Effector memory CD4-positive, alpha-beta T cell (primary cell): Measurements from ENCODE around the gene PRR3.

Experiments used
- DNase-seq, 3 donors: peaks; one replicate each; pipeline ENCODE4 v3.0.0-alpha.2; 2020
- H3K27ac ChIP-seq: 2 replicates; pipeline ENCODE4 v1.7.0; 2013; ENCODE audit warnings: mild to moderate bottlenecking, low read length, moderate library complexity; ENCODE audit not compliant: insufficient read depth, poor library complexity, severe bottlenecking
- H3K27me3 ChIP-seq: replicated peaks from 2 replicates; pipeline ENCODE4 v1.7.0; 2013; ENCODE audit warnings: mild to moderate bottlenecking, low read length; ENCODE audit not compliant: insufficient read depth, control insufficient read depth, poor library complexity, severe bottlenecking
- H3K36me3 ChIP-seq: 2 replicates; pipeline ENCODE4 v1.7.0; 2013; ENCODE audit warnings: mild to moderate bottlenecking, low read length, moderate library complexity; ENCODE audit not compliant: control insufficient read depth, insufficient read depth
- H3K4me1 ChIP-seq: 2 replicates; pipeline ENCODE4 v1.7.0; 2013; ENCODE audit warnings: low read length, mild to moderate bottlenecking; ENCODE audit not compliant: control insufficient read depth, insufficient read depth, poor library complexity, severe bottlenecking
- H3K4me3 ChIP-seq: 2 replicates; pipeline ENCODE4 v1.7.0; 2013; ENCODE audit warnings: low read length, low read depth, mild to moderate bottlenecking; ENCODE audit not compliant: insufficient read depth, poor library complexity, severe bottlenecking
- H3K9me3 ChIP-seq: 2 replicates; pipeline ENCODE4 v1.7.0; 2013; ENCODE audit warnings: mild to moderate bottlenecking, low read length, moderate library complexity; ENCODE audit not compliant: control insufficient read depth

Gene PRR3

DNA sequence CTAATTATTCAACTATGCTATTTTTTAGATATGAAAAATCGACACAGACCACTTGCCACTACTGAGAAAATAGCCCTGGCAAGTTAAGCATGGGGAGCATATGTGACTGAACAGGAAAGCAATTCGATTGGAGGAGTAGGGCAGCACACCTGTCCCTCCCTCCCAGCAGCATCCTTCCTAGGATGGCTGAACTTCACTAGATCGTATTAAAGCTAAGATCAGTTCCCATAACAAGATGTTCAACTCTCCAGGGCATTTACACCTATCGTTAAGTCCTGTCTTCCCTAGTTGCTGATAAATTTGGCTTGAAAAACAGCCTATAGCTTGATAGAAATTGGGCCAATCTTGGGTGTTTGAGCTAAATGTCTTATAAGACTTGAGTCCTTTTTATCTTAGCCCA, 53.0 kb downstream of the PRR3 start:
- Histone ChIP-seq H3K4me1 (peaks cover 22% of the 10 kb centered on the region), H3K27ac (peak overlapping the region; percentile 26), H3K4me3 (no peak overlapping the region), H3K36me3 (peaks cover 34% of the 10 kb centered on the region), H3K27me3 (no peaks in the 10 kb centered on the region), H3K9me3 (no peaks in the 10 kb centered on the region)
- no peak for DNase-seq

DNA sequence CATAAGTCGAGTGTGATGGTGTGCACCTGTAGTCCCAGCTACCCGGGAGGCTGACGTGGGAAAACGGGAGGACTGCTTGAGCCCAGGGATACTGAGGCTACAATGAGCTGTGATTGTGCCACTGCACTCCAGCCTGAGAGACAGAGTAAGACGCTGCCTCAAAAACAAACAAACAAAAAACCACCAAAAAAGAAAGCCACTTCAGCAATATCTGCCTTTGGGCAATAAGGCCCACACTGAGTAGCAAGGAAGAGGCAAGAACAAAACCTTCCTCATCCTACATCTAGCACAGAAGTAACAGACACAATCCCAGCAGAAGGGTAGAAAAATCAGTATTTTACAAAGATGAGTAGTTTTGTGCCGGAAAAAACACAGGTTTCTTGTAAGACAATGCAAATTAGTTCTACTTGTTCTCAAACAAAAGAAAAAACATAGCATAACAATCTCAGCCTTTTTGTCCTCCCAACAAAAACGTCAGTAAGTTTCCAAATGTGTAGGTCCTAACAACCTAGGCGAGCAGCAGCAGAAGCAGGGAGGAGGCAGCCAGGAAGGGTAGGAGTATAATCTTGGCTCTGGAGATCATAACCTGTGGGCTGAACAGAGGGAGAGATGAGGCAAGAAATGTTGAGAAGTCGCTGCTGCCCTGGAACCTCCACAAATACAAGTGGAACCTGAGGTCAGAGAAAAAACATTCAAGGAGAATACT, 54.2 kb downstream of the PRR3 start:
- no peak for DNase-seq
- Histone ChIP-seq H3K4me3 (no peak overlapping the region), H3K36me3 (peaks cover 28% of the 10 kb centered on the region), H3K4me1 (peaks cover 22% of the 10 kb centered on the region), H3K27me3 (no peaks in the 10 kb centered on the region), H3K9me3 (no peaks in the 10 kb centered on the region), H3K27ac (peak overlapping the region; percentile 3)

DNA sequence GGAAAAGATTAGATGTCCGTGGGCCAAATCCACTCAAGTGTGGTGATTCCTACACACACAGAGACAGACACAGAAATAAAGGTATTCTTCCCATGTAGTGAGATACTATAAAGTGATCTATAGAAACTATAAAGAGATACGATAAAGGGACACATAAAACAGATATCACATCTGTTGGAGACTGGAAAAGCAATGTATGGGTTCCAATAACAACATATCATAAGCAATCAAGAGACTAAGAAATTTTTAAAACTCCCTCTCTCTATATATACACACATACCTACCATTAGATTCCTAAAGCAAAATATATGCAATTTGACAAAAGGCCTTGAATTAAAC, 54.7 kb downstream of the PRR3 start:
- Histone ChIP-seq H3K27ac (peak overlapping the region; percentile 26), H3K9me3 (no peaks in the 10 kb centered on the region), H3K4me3 (no peak overlapping the region), H3K4me1 (peaks cover 22% of the 10 kb centered on the region), H3K27me3 (no peaks in the 10 kb centered on the region), H3K36me3 (peaks cover 28% of the 10 kb centered on the region)
- no peak for DNase-seq

DNA sequence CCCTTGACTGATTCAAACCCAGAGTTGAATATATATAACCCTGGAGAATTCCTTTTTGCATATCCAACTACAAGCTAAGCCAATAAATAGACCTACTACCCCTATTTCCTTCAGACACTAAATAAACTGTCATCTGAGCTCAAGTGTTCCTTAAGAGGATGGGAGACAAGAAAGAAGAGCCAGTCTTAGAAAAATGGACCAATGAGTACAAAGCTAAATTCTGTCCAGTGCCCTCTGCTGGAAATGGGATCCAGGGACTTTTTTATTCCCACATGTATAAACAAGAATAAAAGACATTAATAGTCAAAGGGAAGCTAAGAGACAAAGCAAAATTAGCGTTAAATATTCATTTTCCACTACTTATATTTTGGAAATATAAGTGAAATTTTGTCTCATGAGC, 55.1 kb downstream of the PRR3 start:
- H3K27me3 ChIP-seq = no peaks in the 10 kb centered on the region
- H3K27ac ChIP-seq = peak overlapping the region; percentile 26
- DNase-seq = no peak
- peaks cover 22% of the 10 kb centered on the region for H3K4me1 ChIP-seq
- no peak overlapping the region for H3K4me3 ChIP-seq
- H3K9me3 ChIP-seq = no peaks in the 10 kb centered on the region
- H3K36me3 ChIP-seq = peaks cover 26% of the 10 kb centered on the region

DNA sequence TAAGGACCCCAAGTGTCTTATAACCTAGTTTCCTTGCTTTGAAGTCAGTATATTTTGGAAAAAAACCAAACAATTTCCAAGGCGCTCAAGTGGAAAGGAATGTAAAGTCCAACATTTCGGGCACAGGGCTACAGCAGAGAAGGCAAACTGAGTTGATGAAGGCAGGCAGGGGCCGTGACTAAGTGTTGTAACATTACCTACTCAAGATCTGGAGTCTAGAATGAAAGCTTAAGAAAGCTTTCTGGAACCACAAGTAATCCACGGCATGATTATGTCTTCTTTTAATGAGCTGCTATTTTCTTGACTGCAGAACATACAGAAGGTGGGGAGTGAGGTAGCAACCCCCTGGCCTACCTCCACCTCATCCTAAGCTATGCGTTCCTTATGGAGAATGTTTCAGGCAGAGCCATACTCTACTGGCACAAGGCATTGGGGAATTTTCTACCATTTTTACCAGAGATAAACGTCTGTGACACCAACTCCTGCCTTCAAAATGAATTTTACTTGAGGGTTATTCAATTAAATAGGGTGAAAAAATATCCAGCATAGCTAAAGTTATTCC, 55.7 kb downstream of the PRR3 start:
- DNase-seq = no peak
- Histone ChIP-seq H3K27ac (peak overlapping the region; percentile 97), H3K27me3 (no peaks in the 10 kb centered on the region), H3K9me3 (no peaks in the 10 kb centered on the region), H3K4me3 (no peak overlapping the region), H3K4me1 (peaks cover 22% of the 10 kb centered on the region), H3K36me3 (peaks cover 21% of the 10 kb centered on the region)
